ENCODE results near the gene TMEM203. TPM values are rescaled to one million over a fixed set of nuclear protein-coding genes. Genes with fewer than 3 reads are reported as not detected.

Gene TMEM203
- total and polyA plus RNA-seq, 10 of the 15 experiments (the other 5 are each of a cell fraction or from before 2014, with no cell fraction given), result 7.2 to 68.1 (median 33.8) TPM

DNA sequence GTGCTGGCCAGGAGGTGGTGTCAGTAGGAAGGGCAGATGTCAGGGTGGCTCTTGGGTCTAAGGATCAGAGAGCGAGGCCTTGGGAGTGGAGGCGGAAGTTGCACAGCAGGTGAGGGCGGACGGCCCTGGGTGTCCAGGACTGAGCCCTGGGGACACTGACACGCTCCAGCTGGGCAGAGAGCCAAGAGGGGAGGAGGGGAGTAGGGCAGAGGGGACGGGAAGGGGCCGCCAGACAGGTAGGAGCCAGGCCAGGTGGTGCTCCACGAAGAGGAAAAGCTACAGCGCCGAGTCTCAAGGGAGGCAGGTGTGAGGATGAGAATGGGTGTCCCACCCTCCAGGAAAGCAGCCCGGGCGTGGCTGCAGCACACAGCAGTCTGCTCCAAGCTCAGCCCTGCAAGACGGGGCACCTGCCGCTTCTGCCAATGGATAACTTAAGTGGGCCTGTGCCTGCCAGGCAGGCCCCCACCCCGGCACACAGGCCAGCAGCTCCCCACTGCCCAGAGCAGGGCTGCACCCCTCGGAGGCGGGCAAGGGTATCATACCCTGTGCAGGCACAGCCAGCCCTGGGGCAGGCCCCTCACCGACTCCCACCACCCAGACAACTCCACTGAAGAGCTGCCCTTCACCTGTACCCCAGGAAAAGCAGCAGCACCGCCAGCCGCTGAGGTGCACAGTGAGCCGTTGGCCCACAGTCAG, 9.8 kb downstream of the TMEM203 start:
- SMC1A ChIA-PET (ENCODE audit: uncharacterized antibody, unreplicated experiment), result no interaction called here
- POLR2A ChIA-PET, result interaction anchor here (0.7 kb wide), 1 partner anchor 44 kb away, joined by 3 read pairs; no protein-coding TSS in a partner anchor
- H3K36me3 ChIP-seq (ENCODE audit: control insufficient read depth in 2 of 2, insufficient read depth in 2 of 2, low read length in 1 of 2), result peaks cover 0 to 5% of the 10 kb centered on the region in 2 experiments; a peak in 2 of 4 replicates
- no peak overlapping the region for H3K27ac ChIP-seq (ENCODE audit: control insufficient read depth, insufficient read depth)
- no peaks in the 10 kb centered on the region; the same call in 1 of the 2 replicates for H3K79me2 ChIP-seq (ENCODE audit: control insufficient read depth, insufficient read depth, low read length)
- in situ Hi-C loops (cut with MboI) (no loop called here), intact Hi-C loops (cut with micrococcal nuclease; ENCODE audit: unreplicated experiment) (no loop called here)
- H2AFZ ChIP-seq (ENCODE audit: control insufficient read depth, low read depth, low read length), result no peak overlapping the region
- 93% methylated on average over 20 of the region's 21 CpGs for WGBS (ENCODE audit: insufficient coverage, insufficient replicate concordance, low lambda C conversion rate, missing lambda C conversion rate)
- H3K4me2 ChIP-seq (ENCODE audit: control insufficient read depth, insufficient read depth), result no peak overlapping the region
- no peaks in the 10 kb centered on the region for H3K9me3 ChIP-seq (replicated peaks; ENCODE audit: control insufficient read depth, insufficient read depth, low read length)
- FAIRE-seq (no peak), DNase-seq (ENCODE audit: low read depth, low spot score) (no peak), ATAC-seq (no peak)
- H3K9ac ChIP-seq (ENCODE audit: control insufficient read depth, insufficient read depth, low read length), result no peak overlapping the region
- CTCF ChIA-PET, result interaction anchor here (0.6 to 1.1 kb wide), 2 partner anchors 66 to 166 kb away, joined by 3 to 5 read pairs; no protein-coding TSS in a partner anchor
- RAD21 ChIA-PET (ENCODE audit: unreplicated experiment), result interaction anchor here (1.4 kb wide), 1 partner anchor 7 kb away, joined by 3 read pairs; the partner anchor contains the start of genes ANAPC2 and SSNA1
- no peaks in the 10 kb centered on the region for H3K27me3 ChIP-seq (replicated peaks in 1 of 2; ENCODE audit: control insufficient read depth in 2 of 2, insufficient read depth in 2 of 2, low read length in 1 of 2)
- H4K20me1 ChIP-seq (ENCODE audit: control insufficient read depth, insufficient read depth), result no peaks in the 10 kb centered on the region
- H3K4me1 ChIP-seq (ENCODE audit: control insufficient read depth, insufficient read depth, low read length), result peaks cover 5% of the 10 kb centered on the region
- no TSS peak for BruUV-seq (replicated peaks)
- no peak overlapping the region for H3K4me3 ChIP-seq
- no peak for TF ChIP-seq ZNF207 (IDR thresholded peaks at IDR 0.05; ENCODE audit: borderline replicate concordance)
- TF ChIP-seq, protein P1, sequence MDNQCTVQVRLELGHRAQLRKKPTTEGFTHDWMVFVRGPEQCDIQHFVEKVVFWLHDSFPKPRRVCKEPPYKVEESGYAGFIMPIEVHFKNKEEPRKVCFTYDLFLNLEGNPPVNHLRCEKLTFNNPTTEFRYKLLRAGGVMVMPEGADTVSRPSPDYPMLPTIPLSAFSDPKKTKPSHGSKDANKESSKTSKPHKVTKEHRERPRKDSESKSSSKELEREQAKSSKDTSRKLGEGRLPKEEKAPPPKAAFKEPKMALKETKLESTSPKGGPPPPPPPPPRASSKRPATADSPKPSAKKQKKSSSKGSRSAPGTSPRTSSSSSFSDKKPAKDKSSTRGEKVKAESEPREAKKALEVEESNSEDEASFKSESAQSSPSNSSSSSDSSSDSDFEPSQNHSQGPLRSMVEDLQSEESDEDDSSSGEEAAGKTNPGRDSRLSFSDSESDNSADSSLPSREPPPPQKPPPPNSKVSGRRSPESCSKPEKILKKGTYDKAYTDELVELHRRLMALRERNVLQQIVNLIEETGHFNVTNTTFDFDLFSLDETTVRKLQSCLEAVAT (IDR thresholded peaks at IDR 0.05), result no peak
- TF ChIP-seq CEBPB (IDR thresholded peaks at IDR 0.05; ENCODE audit: borderline replicate concordance in 1 of 2, low read depth in 2 of 2, low read length in 2 of 2), result no peak
- TF ChIP-seq POU2F2 (IDR thresholded peaks at IDR 0.05; ENCODE audit: borderline replicate concordance, low read depth, low read length), result no peak
- TF ChIP-seq CHD2 (IDR thresholded peaks at IDR 0.05; ENCODE audit: borderline replicate concordance, low read depth, low read length), result no peak
- TF ChIP-seq, protein P2, sequence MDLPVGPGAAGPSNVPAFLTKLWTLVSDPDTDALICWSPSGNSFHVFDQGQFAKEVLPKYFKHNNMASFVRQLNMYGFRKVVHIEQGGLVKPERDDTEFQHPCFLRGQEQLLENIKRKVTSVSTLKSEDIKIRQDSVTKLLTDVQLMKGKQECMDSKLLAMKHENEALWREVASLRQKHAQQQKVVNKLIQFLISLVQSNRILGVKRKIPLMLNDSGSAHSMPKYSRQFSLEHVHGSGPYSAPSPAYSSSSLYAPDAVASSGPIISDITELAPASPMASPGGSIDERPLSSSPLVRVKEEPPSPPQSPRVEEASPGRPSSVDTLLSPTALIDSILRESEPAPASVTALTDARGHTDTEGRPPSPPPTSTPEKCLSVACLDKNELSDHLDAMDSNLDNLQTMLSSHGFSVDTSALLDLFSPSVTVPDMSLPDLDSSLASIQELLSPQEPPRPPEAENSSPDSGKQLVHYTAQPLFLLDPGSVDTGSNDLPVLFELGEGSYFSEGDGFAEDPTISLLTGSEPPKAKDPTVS (IDR thresholded peaks at IDR 0.05; ENCODE audit: low read depth, low read length), result no peak
- TF ChIP-seq ZNF24 (IDR thresholded peaks at IDR 0.05), result no peak
- no peak for TF ChIP-seq NRF1 (conservative IDR thresholded peaks at IDR 0.05; ENCODE audit: low read depth, low read length)
- no peak for TF ChIP-seq MTA2 (IDR thresholded peaks at IDR 0.05; ENCODE audit: low read depth)
- TF ChIP-seq NR2C2 (IDR thresholded peaks at IDR 0.05; ENCODE audit: borderline replicate concordance, control insufficient read depth, insufficient read length, low read depth), result no peak
- TF ChIP-seq SMAD5 (IDR thresholded peaks at IDR 0.05; ENCODE audit: low read depth), result no peak
- TF ChIP-seq, protein P3, sequence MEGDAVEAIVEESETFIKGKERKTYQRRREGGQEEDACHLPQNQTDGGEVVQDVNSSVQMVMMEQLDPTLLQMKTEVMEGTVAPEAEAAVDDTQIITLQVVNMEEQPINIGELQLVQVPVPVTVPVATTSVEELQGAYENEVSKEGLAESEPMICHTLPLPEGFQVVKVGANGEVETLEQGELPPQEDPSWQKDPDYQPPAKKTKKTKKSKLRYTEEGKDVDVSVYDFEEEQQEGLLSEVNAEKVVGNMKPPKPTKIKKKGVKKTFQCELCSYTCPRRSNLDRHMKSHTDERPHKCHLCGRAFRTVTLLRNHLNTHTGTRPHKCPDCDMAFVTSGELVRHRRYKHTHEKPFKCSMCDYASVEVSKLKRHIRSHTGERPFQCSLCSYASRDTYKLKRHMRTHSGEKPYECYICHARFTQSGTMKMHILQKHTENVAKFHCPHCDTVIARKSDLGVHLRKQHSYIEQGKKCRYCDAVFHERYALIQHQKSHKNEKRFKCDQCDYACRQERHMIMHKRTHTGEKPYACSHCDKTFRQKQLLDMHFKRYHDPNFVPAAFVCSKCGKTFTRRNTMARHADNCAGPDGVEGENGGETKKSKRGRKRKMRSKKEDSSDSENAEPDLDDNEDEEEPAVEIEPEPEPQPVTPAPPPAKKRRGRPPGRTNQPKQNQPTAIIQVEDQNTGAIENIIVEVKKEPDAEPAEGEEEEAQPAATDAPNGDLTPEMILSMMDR (IDR thresholded peaks at IDR 0.05 in 2 of 3, conservative IDR thresholded peaks at IDR 0.05 in 1 of 3; ENCODE audit: control insufficient read depth in 2 of 3, extremely low read depth in 1 of 3, insufficient read depth in 1 of 3, low read depth in 3 of 3, low read length in 3 of 3), result no peak
- TF ChIP-seq, protein P4, sequence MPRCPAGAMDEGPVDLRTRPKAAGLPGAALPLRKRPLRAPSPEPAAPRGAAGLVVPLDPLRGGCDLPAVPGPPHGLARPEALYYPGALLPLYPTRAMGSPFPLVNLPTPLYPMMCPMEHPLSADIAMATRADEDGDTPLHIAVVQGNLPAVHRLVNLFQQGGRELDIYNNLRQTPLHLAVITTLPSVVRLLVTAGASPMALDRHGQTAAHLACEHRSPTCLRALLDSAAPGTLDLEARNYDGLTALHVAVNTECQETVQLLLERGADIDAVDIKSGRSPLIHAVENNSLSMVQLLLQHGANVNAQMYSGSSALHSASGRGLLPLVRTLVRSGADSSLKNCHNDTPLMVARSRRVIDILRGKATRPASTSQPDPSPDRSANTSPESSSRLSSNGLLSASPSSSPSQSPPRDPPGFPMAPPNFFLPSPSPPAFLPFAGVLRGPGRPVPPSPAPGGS (IDR thresholded peaks at IDR 0.05; ENCODE audit: borderline replicate concordance, insufficient read depth, low read depth, low read length, poor library complexity, severe bottlenecking), result no peak
- TF ChIP-seq, protein P5, sequence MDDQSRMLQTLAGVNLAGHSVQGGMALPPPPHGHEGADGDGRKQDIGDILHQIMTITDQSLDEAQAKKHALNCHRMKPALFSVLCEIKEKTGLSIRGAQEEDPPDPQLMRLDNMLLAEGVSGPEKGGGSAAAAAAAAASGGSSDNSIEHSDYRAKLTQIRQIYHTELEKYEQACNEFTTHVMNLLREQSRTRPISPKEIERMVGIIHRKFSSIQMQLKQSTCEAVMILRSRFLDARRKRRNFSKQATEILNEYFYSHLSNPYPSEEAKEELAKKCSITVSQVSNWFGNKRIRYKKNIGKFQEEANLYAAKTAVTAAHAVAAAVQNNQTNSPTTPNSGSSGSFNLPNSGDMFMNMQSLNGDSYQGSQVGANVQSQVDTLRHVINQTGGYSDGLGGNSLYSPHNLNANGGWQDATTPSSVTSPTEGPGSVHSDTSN (IDR thresholded peaks at IDR 0.05; ENCODE audit: insufficient replicate concordance, low read depth, low read length), result no peak
- no peak for TF ChIP-seq NFXL1 (IDR thresholded peaks at IDR 0.05; ENCODE audit: borderline replicate concordance)

Data from GM12878 (cell line).